Keratinocyte (primary cell): Measurements from ENCODE around the gene SLC16A7.

Experiments
- CTCF ChIP-seq, 3 experiments: IDR thresholded peaks in 1 of 3; conservative IDR thresholded peaks in 1 of 3; optimal IDR thresholded peaks in 1 of 3; 2 replicates in 2 of 3; 3 replicates in 1 of 3; pipeline versions ENCODE3 to v1.5.1; 2011; ENCODE audit warnings: low read length in 3 of 3, mild to moderate bottlenecking in 3 of 3, moderate library complexity in 2 of 3, control low read depth in 1 of 3, inconsistent platforms in 1 of 3; ENCODE audit not compliant: insufficient read depth in 2 of 3; ENCODE audit errors: extremely low read depth in 1 of 3
- EZH2 ChIP-seq: IDR thresholded peaks from one replicate; pipeline ENCODE4 v1.6.1; 2012; ENCODE audit warnings: inconsistent platforms, mild to moderate bottlenecking, low read length, moderate library complexity

GRCh38 chr12:59710004-59710628 is 114.3 kb downstream of the SLC16A7 start:
- TF ChIP-seq CTCF (optimal IDR thresholded peaks at IDR 0.05 in 1 of 3, IDR thresholded peaks at IDR 0.05 in 1 of 3, conservative IDR thresholded peaks at IDR 0.05 in 1 of 3; ENCODE audit: extremely low read depth in 1 of 3, insufficient read depth in 2 of 3, low read length in 3 of 3) (no peak), EZH2 (no peak)
